ENCODE results near the gene PHLDA1.
A peak's percentile ranks its signal among the peaks of the same experiment; 100 is the strongest.
"Not testable (repeated sequence)": the region's sequence is repeated elsewhere in the genome, so short reads cannot be mapped to it uniquely, and the experiment has no call there.

PHLDA1 gene

GRCh38 chr12:76018111-76018510 is 13.5 kb downstream of the PHLDA1 start:
- DNase-seq = no peak

- DNase-seq = no peak
These were observed 17.6 kb downstream of the PHLDA1 start for GRCh38 chr12:76014007-76014406.

GRCh38 chr12:76013603-76014002 is 18.0 kb downstream of the PHLDA1 start:
- no peak for DNase-seq

GRCh38 chr12:76012644-76013043 is 18.9 kb downstream of the PHLDA1 start:
- DNase-seq = no peak

- no peak for DNase-seq
These were observed 20.7 kb downstream of the PHLDA1 start for GRCh38 chr12:76010732-76011458.

- no peak for DNase-seq
These were observed 23.1 kb downstream of the PHLDA1 start for GRCh38 chr12:76008428-76008827.

GRCh38 chr12:76007640-76008039 is 23.9 kb downstream of the PHLDA1 start:
- no peak for DNase-seq

GRCh38 chr12:76006028-76006925 is 25.3 kb downstream of the PHLDA1 start:
- DNase-seq = no peak

GRCh38 chr12:76003355-76003638 is 28.3 kb downstream of the PHLDA1 start:
- no peak for DNase-seq

GRCh38 chr12:76002598-76003354 is 28.8 kb downstream of the PHLDA1 start:
- peak; percentile 30 for DNase-seq

- no peak for DNase-seq
These were observed 33.1 kb downstream of the PHLDA1 start for GRCh38 chr12:75998292-75999063.

GRCh38 chr12:75997658-75998057 is 33.9 kb downstream of the PHLDA1 start:
- no peak for DNase-seq

GRCh38 chr12:75996861-75997447 is 34.6 kb downstream of the PHLDA1 start:
- no peak for DNase-seq

- no peak for DNase-seq
These were observed 35.9 kb downstream of the PHLDA1 start for GRCh38 chr12:75995691-75996090.

- no peak for DNase-seq
These were observed 37.4 kb downstream of the PHLDA1 start for GRCh38 chr12:75994069-75994740.

GRCh38 chr12:75991753-75992152 is 39.8 kb downstream of the PHLDA1 start:
- no peak for DNase-seq

GRCh38 chr12:75990189-75990912 is 41.2 kb downstream of the PHLDA1 start:
- no peak for DNase-seq

GRCh38 chr12:75987709-75988108 is 43.9 kb downstream of the PHLDA1 start:
- DNase-seq = not testable (repeated sequence)

GRCh38 chr12:75986001-75986746 is 45.4 kb downstream of the PHLDA1 start:
- DNase-seq = no peak

- DNase-seq = no peak
These were observed 46.0 kb downstream of the PHLDA1 start for GRCh38 chr12:75985566-75985965.
